HG03045 (cell line): ENCODE data around the gene RTL1.

Source experiments
- ATAC-seq: cut with Tn5 transposase; IDR thresholded peaks from one replicate; pipeline ENCODE4 v1.9.1; 2021; ENCODE audit warnings: mild to moderate bottlenecking, moderate library complexity; ENCODE audit not compliant: unreplicated experiment

Gene RTL1

GRCh38 chr14:100836941-100837804, 66.3 kb downstream of the RTL1 start:
- ATAC-seq: no peak

GRCh38 chr14:100836311-100836805, 67.2 kb downstream of the RTL1 start:
- ATAC-seq: no peak

GRCh38 chr14:100835548-100836310, 67.8 kb downstream of the RTL1 start:
- ATAC-seq: no peak

DNA sequence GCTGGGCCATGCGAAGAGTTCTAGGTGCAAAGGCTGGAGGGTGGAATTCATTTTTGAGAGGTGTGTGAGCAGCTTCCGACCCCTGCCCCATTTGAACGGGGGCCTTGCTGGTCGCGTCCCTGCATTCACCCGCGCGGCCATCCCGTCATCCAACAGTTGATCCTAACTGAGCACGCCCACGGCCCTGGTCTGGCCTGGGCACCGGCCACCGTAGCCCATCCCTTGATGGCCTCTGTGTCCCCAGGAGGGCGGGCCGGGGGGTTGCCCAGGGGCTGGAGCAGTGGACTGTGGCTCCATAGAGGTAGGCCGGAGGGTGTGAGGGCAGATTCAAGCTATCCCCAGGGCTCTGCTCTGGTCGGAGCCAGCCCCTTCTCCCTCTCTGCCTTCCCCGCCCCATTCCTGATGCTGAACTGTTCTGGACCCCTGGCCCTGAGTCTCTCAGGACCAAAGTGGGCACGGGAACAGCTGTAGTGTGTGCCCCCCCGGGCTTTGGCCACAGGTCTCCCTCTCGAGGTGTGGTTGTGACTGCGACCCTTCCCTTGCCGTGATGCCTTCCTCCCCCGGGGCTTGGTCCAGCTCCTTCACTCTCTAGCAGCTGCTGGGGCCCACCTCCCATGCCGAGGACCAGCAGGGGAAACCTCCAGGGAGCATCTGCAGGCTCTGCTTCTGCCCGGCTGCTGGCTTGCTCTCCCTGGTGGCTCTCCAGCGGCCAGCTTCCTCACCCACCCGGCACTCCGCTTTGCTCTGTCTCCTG, 68.6 kb downstream of the RTL1 start:
- no peak for ATAC-seq

DNA sequence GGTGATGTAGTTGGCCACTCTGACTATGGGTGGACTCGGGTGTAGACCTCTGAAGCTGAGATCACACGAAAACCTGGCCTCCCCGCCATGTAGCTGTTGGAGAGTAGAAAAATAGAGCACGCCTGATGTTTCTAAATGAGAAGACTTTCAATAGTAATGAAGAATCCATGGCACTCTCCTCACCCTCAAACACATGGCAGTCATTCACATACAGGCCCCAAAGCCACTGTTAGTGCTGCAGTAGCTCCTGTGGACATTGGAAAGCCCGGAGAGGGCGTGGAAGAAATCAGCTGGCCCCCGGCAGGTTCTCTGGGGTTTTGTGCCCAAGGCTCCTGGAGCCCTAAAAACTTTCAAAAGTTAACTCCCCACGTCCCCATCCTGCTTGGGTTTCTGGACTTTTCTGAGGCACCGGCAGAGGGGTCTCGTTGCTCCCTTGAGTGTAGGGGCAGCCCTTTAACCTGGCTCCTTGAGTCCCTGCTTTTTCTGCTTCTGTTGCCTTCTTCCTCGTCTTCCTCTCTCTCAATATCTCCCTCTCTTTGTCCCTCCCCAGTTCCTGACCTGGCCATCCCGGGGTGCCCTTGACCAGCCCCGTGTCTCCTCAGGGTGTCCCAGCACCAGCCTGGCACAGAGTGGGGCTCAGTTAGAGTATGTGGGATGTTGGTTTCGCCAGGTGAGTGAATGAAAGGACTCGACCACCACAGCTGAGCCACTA, 69.3 kb downstream of the RTL1 start:
- no peak for ATAC-seq

DNA sequence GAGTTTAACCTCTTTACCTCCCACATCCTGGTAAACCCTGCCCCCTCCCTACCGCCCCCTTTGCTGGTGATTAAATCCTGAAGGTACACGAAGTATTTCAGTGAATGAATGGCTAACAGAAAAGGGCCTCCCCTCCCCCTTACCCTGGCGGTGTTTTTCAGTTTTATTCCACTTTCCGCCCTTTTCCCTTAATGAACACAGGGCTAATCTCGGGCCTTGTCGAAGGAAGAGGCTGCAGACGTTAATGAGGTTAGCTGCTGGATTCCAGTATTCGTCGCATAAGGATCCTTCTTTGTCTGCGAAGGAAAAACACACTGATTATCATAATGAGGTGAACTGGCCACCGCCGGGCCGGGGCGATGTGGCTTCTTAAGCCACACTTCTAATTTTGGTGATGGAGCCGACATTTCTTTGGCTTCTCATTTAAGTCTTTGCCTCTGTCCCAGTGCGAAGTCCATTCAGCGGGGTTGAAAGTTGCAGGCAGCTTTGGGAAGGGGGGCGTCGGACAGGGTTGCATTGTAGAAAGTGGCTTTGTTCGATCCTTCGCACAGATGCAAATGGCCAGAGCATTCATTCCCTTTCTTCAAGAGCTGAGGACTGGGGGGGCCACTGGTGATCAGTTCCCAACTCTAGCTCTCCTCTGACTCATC, 71.1 kb downstream of the RTL1 start:
- no peak for ATAC-seq

DNA sequence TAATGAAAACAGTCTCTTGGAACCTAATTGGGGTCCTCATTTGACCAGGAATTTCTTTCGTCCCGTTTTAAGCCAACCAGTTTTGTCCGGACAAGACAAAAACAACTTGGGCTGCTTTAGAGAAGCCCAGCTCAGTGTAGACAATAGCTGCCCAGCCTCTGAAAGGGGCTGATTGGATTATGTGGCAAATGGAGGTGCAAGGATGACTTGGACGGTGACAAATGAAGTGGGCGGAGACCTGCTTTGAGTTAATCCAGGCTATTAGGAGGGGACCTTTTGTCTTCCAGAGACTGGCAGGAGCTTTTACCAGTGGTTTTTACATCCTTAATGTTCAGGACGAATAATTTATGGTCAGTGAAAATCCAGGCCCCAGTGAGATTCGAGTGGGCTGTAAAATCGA, 72.8 kb downstream of the RTL1 start:
- ATAC-seq: no peak
